K562 (cell line): ENCODE results near the gene CLASP1. TPM values are rescaled to one million over a fixed set of nuclear protein-coding genes. Genes with fewer than 3 reads are reported as not detected.

ENCODE experiments used
- CREM ChIP-seq: IDR thresholded peaks from 2 replicates; pipeline ENCODE4 v1.6.1; 2014; ENCODE audit warnings: antibody characterized with exemption, low read depth
- HNRNPL ChIP-seq: fragments of 200-400 bp; formaldehyde crosslinking; IDR thresholded peaks from 2 replicates; pipeline ENCODE4 v1.6.1; 2017; ENCODE audit warnings: low read depth, mild to moderate bottlenecking, low read length
- JUND ChIP-seq, 2 experiments: IDR thresholded peaks; 2 replicates in 1 of 2; 3 replicates in 1 of 2; pipeline ENCODE4 v1.6.1; 2011; ENCODE audit warnings: borderline replicate concordance in 2 of 2, low read depth in 2 of 2, low read length in 2 of 2, improper control_type of control experiment in 1 of 2, missing biosample characterization in 1 of 2, missing genetic modification characterization in 1 of 2, missing genetic modification reagents in 1 of 2
- MAFG ChIP-seq: fragments of 450-650 bp; conservative IDR thresholded peaks from 2 replicates; pipeline ENCODE4 v1.6.1; 2016; ENCODE audit warnings: missing genetic modification characterization, missing compliant biosample characterization
- MAFK ChIP-seq: IDR thresholded peaks from 2 replicates; pipeline ENCODE4 v1.6.1; 2011; ENCODE audit warnings: low read length, improper control_type of control experiment
- POLR2AphosphoS2 ChIP-seq: IDR thresholded peaks from 2 replicates; pipeline ENCODE4 v1.6.1; 2012; ENCODE audit warnings: low read length, improper control_type of control experiment
- ZNF316 ChIP-seq: fragments of 450-650 bp; IDR thresholded peaks from 2 replicates; pipeline ENCODE4 v1.6.1; 2016
- ZNF395 ChIP-seq: fragments of 200-800 bp; sonication (Bioruptor generic); IDR thresholded peaks from 2 replicates; pipeline ENCODE4 v1.6.1; 2017; ENCODE audit warnings: missing genetic modification characterization, missing compliant biosample characterization
- polyA plus RNA-seq, 8 experiments: library from polyadenylated mRNA; depleted of rRNA in 4 of 8; stranded (reverse) in 5 of 8; unstranded in 3 of 8; fragments of >200 nt; fragmentation: Nextera tagmentation in 2 of 8; fragmentation: Illumina TruSeq in 1 of 8; extraction: Ambion mirVana in 2 of 8; extraction: Trizol in 1 of 8; gene quantifications; 2 replicates each; pipeline versions ENCODE4 v1.2.1 to v1.2.3, GENCODE V29; 2011 to 2014; ENCODE audit warnings: inconsistent platforms in 1 of 8, missing spikeins in 1 of 8
- total RNA-seq, 7 experiments: library from RNA; depleted of rRNA in 6 of 7; stranded (reverse); fragments of >200 nt in 6 of 7; fragmentation: Illumina TruSeq in 2 of 7; extraction: Trizol in 2 of 7; gene quantifications; 2 replicates each; pipeline versions ENCODE4 v1.2.1 to v1.2.3, GENCODE V29; 2011 to 2021; ENCODE audit warnings: low replicate concordance in 1 of 7
- TF ChIP-seq, protein P1 (sequence below): fragments of 250-450 bp; sonication (Bioruptor Pico); IDR thresholded peaks from 2 replicates; pipeline ENCODE4 v1.5.0; 2020; ENCODE audit warnings: mild to moderate bottlenecking

The CLASP1 gene
- total and polyA plus RNA-seq, 9 of the 15 experiments (the other 6 are each of a cell fraction or from before 2014, with no cell fraction given) = 1.7 to 40.3 (median 20.7) TPM

DNA sequence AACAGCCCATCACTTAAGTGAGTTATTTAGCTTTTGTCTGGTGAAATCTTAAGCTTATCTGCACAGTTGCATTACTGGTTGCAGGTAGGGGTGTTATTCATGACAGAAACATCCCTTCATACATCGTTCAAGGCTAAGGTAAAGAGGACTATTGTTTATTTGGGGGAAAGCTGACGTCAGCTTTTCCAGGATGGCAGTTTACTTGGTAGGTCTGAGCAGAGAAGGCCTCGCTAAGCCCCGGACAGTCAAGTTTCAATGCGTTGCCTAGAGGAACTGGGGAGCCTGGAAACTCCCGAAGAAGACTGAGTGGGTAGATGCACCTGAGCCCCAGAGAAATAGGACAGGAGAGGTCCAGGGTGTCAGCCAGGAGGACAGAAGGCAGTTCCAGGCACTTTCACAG is 116.4 kb downstream of the CLASP1 start (continued):
- TF ChIP-seq JUND (IDR thresholded peaks at IDR 0.05; ENCODE audit: borderline replicate concordance, low read depth, low read length) = peak; percentile 31; the same call in 1 of the 2 replicates
- TF ChIP-seq JUND (tag; IDR thresholded peaks at IDR 0.05; ENCODE audit: borderline replicate concordance, low read depth, low read length) = no peak
- no peak for TF ChIP-seq POLR2AphosphoS2
- TF ChIP-seq ZNF316 = peak; percentile 84
- no peak for TF ChIP-seq HNRNPL
- peak; percentile 90 for TF ChIP-seq MAFK
- TF ChIP-seq CREM = peak; percentile 22; the same call in 1 of the 2 replicates
- TF ChIP-seq ZNF395 (CRISPR knock-in tag) = 0 out of 2 replicates have a peak, but pooled peaks have one; percentile 22
- TF ChIP-seq MAFG = peak; percentile 59
- TF ChIP-seq, protein P1, sequence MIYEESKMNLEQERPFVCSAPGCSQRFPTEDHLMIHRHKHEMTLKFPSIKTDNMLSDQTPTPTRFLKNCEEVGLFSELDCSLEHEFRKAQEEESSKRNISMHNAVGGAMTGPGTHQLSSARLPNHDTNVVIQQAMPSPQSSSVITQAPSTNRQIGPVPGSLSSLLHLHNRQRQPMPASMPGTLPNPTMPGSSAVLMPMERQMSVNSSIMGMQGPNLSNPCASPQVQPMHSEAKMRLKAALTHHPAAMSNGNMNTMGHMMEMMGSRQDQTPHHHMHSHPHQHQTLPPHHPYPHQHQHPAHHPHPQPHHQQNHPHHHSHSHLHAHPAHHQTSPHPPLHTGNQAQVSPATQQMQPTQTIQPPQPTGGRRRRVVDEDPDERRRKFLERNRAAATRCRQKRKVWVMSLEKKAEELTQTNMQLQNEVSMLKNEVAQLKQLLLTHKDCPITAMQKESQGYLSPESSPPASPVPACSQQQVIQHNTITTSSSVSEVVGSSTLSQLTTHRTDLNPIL (CRISPR knock-in tag) = no peak
- TF ChIP-seq, all 486 proteins: peak for 14
